CD8-positive, alpha-beta memory T cell (primary cell): ENCODE measurements around the gene NOL8. TPM values are rescaled to one million over a fixed set of nuclear protein-coding genes. Genes with fewer than 3 reads are reported as not detected.
A peak's percentile ranks its signal among the peaks of the same experiment; 100 is the strongest.

Experiments
- CTCF ChIA-PET: fragments of 350-600 bp; sonication (Branson Sonifier 250); formaldehyde crosslinking; loops from one replicate; lab custom pipeline; 2021; ENCODE audit warnings: antibody characterized with exemption; lab: Charles Lee
- POLR2A ChIA-PET: fragments of 350-600 bp; sonication (Branson Sonifier 250); formaldehyde crosslinking; loops from one replicate; lab custom pipeline; 2021; ENCODE audit warnings: antibody characterized with exemption; lab: Charles Lee
- DNase-seq, 5 donors: peaks; one replicate each; pipeline versions ENCODE4 v3.0.0 to v3.0.0-alpha.2; 2020 to 2022; ENCODE audit warnings: mixed read lengths in 1 of 5
- H3K27ac ChIP-seq: one replicate; pipeline ENCODE4 v1.7.0; 2013; ENCODE audit warnings: low read depth, mild to moderate bottlenecking, low read length, moderate library complexity
- H3K27me3 ChIP-seq: 2 replicates; pipeline ENCODE4 v1.7.0; 2013; ENCODE audit warnings: low read length, mild to moderate bottlenecking; ENCODE audit not compliant: insufficient read depth, poor library complexity, severe bottlenecking
- H3K36me3 ChIP-seq: 2 replicates; pipeline ENCODE4 v1.7.0; 2013; ENCODE audit warnings: mild to moderate bottlenecking, low read length, moderate library complexity; ENCODE audit not compliant: insufficient read depth
- H3K4me1 ChIP-seq: 2 replicates; pipeline ENCODE4 v1.7.0; 2013; ENCODE audit warnings: mild to moderate bottlenecking, low read length, moderate library complexity; ENCODE audit not compliant: insufficient read depth
- H3K4me3 ChIP-seq: 2 replicates; pipeline ENCODE4 v1.7.0; 2013; ENCODE audit warnings: mild to moderate bottlenecking, low read length
- H3K9me3 ChIP-seq: 2 replicates; pipeline ENCODE4 v1.7.0; 2013; ENCODE audit warnings: mild to moderate bottlenecking, low read length
- H3K27ac Mint-ChIP-seq, 8 donors: one replicate each; pipeline ENCODE4 v1.8.0; 2020 to 2021; ENCODE audit warnings: mixed read lengths in 8 of 8, mild to moderate bottlenecking in 6 of 8, inconsistent platforms in 3 of 8, moderate library complexity in 3 of 8
- H3K27me3 Mint-ChIP-seq, 2 donors: one replicate each; pipeline ENCODE4 v1.8.0; 2020 to 2021; ENCODE audit warnings: mixed read lengths in 2 of 2, mild to moderate bottlenecking in 1 of 2, moderate library complexity in 1 of 2
- H3K36me3 Mint-ChIP-seq, 3 donors: one replicate each; pipeline ENCODE4 v1.8.0; 2020 to 2021; ENCODE audit warnings: mixed read lengths in 3 of 3, inconsistent platforms in 1 of 3, mild to moderate bottlenecking in 1 of 3
- H3K4me1 Mint-ChIP-seq, 3 donors: one replicate each; pipeline ENCODE4 v1.8.0; 2020 to 2021; ENCODE audit warnings: mixed read lengths in 3 of 3, inconsistent platforms in 1 of 3, mild to moderate bottlenecking in 1 of 3
- H3K4me3 Mint-ChIP-seq, 7 donors: one replicate each; pipeline ENCODE4 v1.8.0; 2020 to 2021; ENCODE audit warnings: mixed read lengths in 7 of 7, mild to moderate bottlenecking in 6 of 7, moderate library complexity in 4 of 7, inconsistent platforms in 2 of 7
- H3K9me3 Mint-ChIP-seq, 5 donors: one replicate each; pipeline ENCODE4 v1.8.0; 2020 to 2022; ENCODE audit warnings: mixed read lengths in 5 of 5, mild to moderate bottlenecking in 3 of 5, moderate library complexity in 2 of 5, inconsistent platforms in 1 of 5
- polyA plus RNA-seq: library from polyadenylated mRNA; unstranded; fragments of 300-500 nt; fragmentation: Illumina TruSeq; gene quantifications from one replicate; pipeline ENCODE4 v1.2.3, GENCODE V29; 2021
- total RNA-seq, 2 experiments: library from RNA; stranded (reverse); gene quantifications; one replicate each; pipeline ENCODE4 v1.2.3, GENCODE V29; 2021

The NOL8 gene
- total and polyA plus RNA-seq, 3 experiments from 2014 or later = 37.0 to 69.6 (median 64.0) TPM

- Mint-ChIP-seq H3K4me3 (peak overlapping the region in 1 of 7 donors; percentile 75), H3K27me3 (no peaks in the 10 kb centered on the region), H3K36me3 (peaks cover 3 to 96% (median 32%) of the 10 kb centered on the region in 3 donors), H3K4me1 (peaks cover 0 to 1% (median 0%) of the 10 kb centered on the region in 3 donors), H3K9me3 (no peaks in the 10 kb centered on the region), H3K27ac (peak overlapping the region in 3 of 8 donors; percentile 42 to 81 (median 61))
- H3K27me3 ChIP-seq = no peaks in the 10 kb centered on the region
- H3K27ac ChIP-seq = no peak overlapping the region
- DNase-seq = no peak
- H3K36me3 ChIP-seq = peaks cover 51% of the 10 kb centered on the region
- H3K4me1 ChIP-seq = no peaks in the 10 kb centered on the region
- ChIA-PET POLR2A (no interaction called here), CTCF (no interaction called here)
- no peaks in the 10 kb centered on the region for H3K9me3 ChIP-seq
- H3K4me3 ChIP-seq = no peak overlapping the region
Observed at GRCh38 chr9:92257327-92257726, 67.8 kb downstream of the NOL8 start.

DNA sequence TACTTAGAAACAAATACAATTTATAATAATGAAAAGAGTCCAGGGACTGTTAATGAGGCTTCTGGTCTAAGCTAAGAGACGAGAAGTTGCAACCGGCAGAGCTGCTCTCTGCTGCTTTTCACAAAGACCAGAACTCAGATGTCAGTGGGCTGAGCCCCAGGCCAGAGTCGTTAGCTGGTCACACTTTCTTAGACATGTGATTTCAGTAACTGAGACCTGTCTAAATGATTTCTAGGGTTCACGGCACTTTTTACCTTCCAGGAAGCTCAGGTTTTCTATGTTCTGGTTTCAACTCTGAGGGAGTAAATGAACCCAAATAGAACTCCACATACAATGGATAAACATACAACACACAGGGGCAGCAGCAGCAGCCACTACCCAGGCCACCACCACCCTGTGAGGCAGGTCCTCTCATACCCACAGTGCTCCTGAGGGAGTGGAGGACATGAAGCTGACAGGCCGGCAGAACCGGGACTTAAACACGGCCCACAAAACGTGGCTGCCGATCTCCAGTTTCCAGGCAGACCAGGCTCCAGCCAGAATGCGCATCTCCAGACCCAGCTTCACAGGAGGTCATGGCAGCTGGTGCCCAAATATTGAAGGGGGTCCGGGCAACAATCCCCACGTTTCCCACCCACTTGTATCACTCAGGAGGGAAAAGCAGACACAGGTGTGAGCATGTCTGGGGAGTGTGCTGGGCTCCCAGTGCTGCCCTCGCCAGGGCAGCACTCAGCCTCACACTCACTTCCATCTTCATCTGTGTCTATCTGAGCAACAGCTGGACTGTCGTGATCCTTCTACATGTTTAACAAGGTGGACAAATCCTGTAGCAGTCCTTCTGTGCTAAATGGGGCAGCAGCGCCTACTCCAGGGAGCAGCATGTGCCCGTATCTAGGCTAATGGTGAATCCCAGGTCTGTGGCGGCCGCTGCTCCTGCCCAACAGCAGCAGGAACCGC, 70.5 kb downstream of the NOL8 start:
- CTCF ChIA-PET = no interaction called here
- Histone ChIP-seq H3K9me3 (no peaks in the 10 kb centered on the region), H3K27ac (no peak overlapping the region), H3K36me3 (peaks cover 57% of the 10 kb centered on the region), H3K27me3 (no peaks in the 10 kb centered on the region), H3K4me3 (no peak overlapping the region), H3K4me1 (no peaks in the 10 kb centered on the region)
- H3K9me3 Mint-ChIP-seq = no peaks in the 10 kb centered on the region
- H3K27ac Mint-ChIP-seq = no peak overlapping the region
- H3K27me3 Mint-ChIP-seq = no peaks in the 10 kb centered on the region
- DNase-seq = no peak
- H3K4me1 Mint-ChIP-seq = peaks cover 0 to 1% (median 0%) of the 10 kb centered on the region in 3 donors
- no peak overlapping the region for H3K4me3 Mint-ChIP-seq
- H3K36me3 Mint-ChIP-seq = peaks cover 7 to 95% (median 36%) of the 10 kb centered on the region in 3 donors
- POLR2A ChIA-PET = no interaction called here

DNA sequence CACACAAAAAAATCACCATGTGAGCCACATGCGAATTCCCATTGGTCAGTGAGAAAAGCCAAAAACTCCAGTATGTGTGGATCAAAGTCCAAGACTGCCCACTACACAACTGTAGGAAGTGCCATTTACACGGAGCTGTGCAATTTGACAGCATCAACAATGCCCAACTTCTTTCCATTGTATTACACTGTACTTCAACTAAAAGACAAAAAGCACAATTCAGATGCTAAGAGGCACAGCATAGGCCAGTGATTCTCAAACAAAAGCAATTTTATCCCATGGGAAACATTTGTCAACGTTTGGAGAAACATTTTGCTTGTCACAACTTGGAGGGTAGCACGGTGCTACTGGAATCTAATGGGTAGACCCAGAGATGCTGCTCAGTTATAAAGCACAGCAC, 71.5 kb downstream of the NOL8 start:
- no peak for DNase-seq
- Mint-ChIP-seq H3K4me3 (no peak overlapping the region), H3K27me3 (no peaks in the 10 kb centered on the region), H3K27ac (peak overlapping the region in 1 of 8 donors; percentile 81), H3K4me1 (peaks cover 0 to 1% (median 0%) of the 10 kb centered on the region in 3 donors), H3K9me3 (no peaks in the 10 kb centered on the region), H3K36me3 (peaks cover 6 to 93% (median 36%) of the 10 kb centered on the region in 3 donors)
- peaks cover 47% of the 10 kb centered on the region for H3K36me3 ChIP-seq
- no peak overlapping the region for H3K27ac ChIP-seq
- H3K4me3 ChIP-seq = no peak overlapping the region
- ChIA-PET CTCF (no interaction called here), POLR2A (no interaction called here)
- H3K27me3 ChIP-seq = no peaks in the 10 kb centered on the region
- H3K9me3 ChIP-seq = no peaks in the 10 kb centered on the region
- H3K4me1 ChIP-seq = no peaks in the 10 kb centered on the region

DNA sequence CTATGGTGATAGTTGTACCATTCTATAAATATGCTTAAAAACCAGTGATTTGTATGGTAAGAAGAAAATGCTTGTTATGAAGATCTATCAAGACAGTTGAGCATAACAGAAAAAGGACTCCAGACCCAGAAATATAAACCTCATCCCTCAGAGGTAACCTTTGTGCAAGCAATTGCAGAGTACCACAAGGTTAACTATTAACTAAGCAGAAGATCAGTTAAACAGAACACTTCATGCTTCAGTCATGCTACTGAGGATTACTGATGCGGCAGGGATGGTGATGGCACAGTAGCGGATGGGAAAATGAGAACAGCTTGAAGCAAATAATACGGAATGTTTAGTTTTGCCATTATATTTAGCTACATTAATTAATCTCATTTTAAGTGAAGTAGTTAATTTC, 77.2 kb downstream of the NOL8 start:
- H3K27me3 Mint-ChIP-seq = no peaks in the 10 kb centered on the region
- Histone ChIP-seq H3K27me3 (no peaks in the 10 kb centered on the region), H3K9me3 (no peaks in the 10 kb centered on the region), H3K27ac (no peak overlapping the region), H3K4me3 (no peak overlapping the region), H3K4me1 (no peaks in the 10 kb centered on the region), H3K36me3 (peaks cover 73% of the 10 kb centered on the region)
- DNase-seq = no peak
- peak overlapping the region in 1 of 8 donors; percentile 42 for H3K27ac Mint-ChIP-seq
- ChIA-PET POLR2A (no interaction called here), CTCF (interaction anchor here (0.5 kb wide), 1 partner anchor 22 kb away, joined by 3 read pairs; no protein-coding TSS in a partner anchor)
- H3K4me1 Mint-ChIP-seq = no peaks in the 10 kb centered on the region
- H3K36me3 Mint-ChIP-seq = peaks cover 20 to 92% (median 48%) of the 10 kb centered on the region in 3 donors
- no peak overlapping the region for H3K4me3 Mint-ChIP-seq
- no peaks in the 10 kb centered on the region for H3K9me3 Mint-ChIP-seq

Other genes starting within 250 kb of the NOL8 start
- 10 to 100 TPM; 60.7 to 64.0 TPM for gene SPTLC1, start 209.9 kb downstream of the NOL8 start, total RNA-seq
- 38.8 TPM for gene SPTLC1, start 209.9 kb downstream of the NOL8 start, polyA plus RNA-seq
- 100 to 1,000 TPM; 227 to 230 TPM for gene IARS1, start 31.7 kb downstream of the NOL8 start, total RNA-seq
- gene IARS1, start 31.7 kb downstream of the NOL8 start, polyA plus RNA-seq = 60.3 TPM
- 10 to 100 TPM; 19.5 to 20.9 TPM for gene CENPP, start 603 bp upstream of the NOL8 start, total RNA-seq
- gene CENPP, start 603 bp upstream of the NOL8 start, polyA plus RNA-seq = 2.5 TPM
- not detected for gene OGN, start 79.2 kb upstream of the NOL8 start, total RNA-seq
- gene OGN, start 79.2 kb upstream of the NOL8 start, polyA plus RNA-seq = 0.18 TPM
- not detected for gene OMD, start 99.1 kb upstream of the NOL8 start, total RNA-seq
- not detected for gene OMD, start 99.1 kb upstream of the NOL8 start, polyA plus RNA-seq
- gene ASPN, start 157.2 kb upstream of the NOL8 start, total RNA-seq = not detected
- not detected for gene ASPN, start 157.2 kb upstream of the NOL8 start, polyA plus RNA-seq
- gene ECM2, start 210.6 kb upstream of the NOL8 start, total RNA-seq = not detected
- not detected for gene ECM2, start 210.6 kb upstream of the NOL8 start, polyA plus RNA-seq